GM18511 (cell line): Measurements from ENCODE around the gene CNIH2.

Experiments used
- ATAC-seq: cut with Tn5 transposase; IDR thresholded peaks from one replicate; pipeline ENCODE4 v1.9.1; 2021; ENCODE audit warnings: mild to moderate bottlenecking, moderate library complexity; ENCODE audit not compliant: unreplicated experiment

CNIH2 gene

GRCh38 chr11:66328031-66328301, 50.0 kb downstream of the CNIH2 start:
- ATAC-seq = no peak

- ATAC-seq = no peak
Observed at GRCh38 chr11:66328302-66329144, 50.5 kb downstream of the CNIH2 start.

GRCh38 chr11:66329165-66329673, 51.2 kb downstream of the CNIH2 start:
- ATAC-seq = no peak

GRCh38 chr11:66330931-66331330, 53.0 kb downstream of the CNIH2 start:
- no peak for ATAC-seq

GRCh38 chr11:66331542-66332370, 53.8 kb downstream of the CNIH2 start:
- ATAC-seq = no peak

GRCh38 chr11:66332371-66333219, 54.6 kb downstream of the CNIH2 start:
- no peak for ATAC-seq

GRCh38 chr11:66333220-66333877, 55.4 kb downstream of the CNIH2 start:
- ATAC-seq = no peak
